ENCODE results near the gene DOP1A.

GRCh38 chr6:83160167-83160566, 92.7 kb downstream of the DOP1A start:
- TF ChIP-seq CTCF (IDR thresholded peaks at IDR 0.05; ENCODE audit: low read length) (no peak), EZH2 (IDR thresholded peaks at IDR 0.05; ENCODE audit: borderline replicate concordance, low read length) (no peak)
